Panc1 (cell line): ENCODE results near the gene PEX5L. TPM values are rescaled to one million over a fixed set of nuclear protein-coding genes. Genes with fewer than 3 reads are reported as not detected.

Experiments
- ATAC-seq: fragments of 200-7000 bp; cut with Tn5 transposase; 2 replicates; pipeline ENCODE4 v1.9.1; 2020; ENCODE audit warnings: mild to moderate bottlenecking, moderate library complexity
- BruUV-seq: library from RNA; stranded (reverse); fragments of 400-500 nt; replicated peaks from 2 replicates; lab custom pipeline; 2021; lab: Mats Ljungman, UMichigan
- CTCF ChIA-PET: fragments of 300-600 bp; sonication (Branson Sonifier 250); formaldehyde crosslinking; loops from one replicate; lab custom pipeline; 2022; ENCODE audit warnings: antibody characterized with exemption; lab: Charles Lee
- POLR2A ChIA-PET: fragments of 300-600 bp; sonication (Branson Sonifier 250); formaldehyde crosslinking; loops from one replicate; lab custom pipeline; 2022; ENCODE audit warnings: antibody characterized with exemption; lab: Charles Lee
- DNase-seq: peaks from one replicate; pipeline ENCODE4 v3.0.0-alpha.2; 2010; ENCODE audit warnings: low read depth, low spot score
- H3K27ac ChIP-seq: 2 replicates; pipeline ENCODE4 v1.5.1; 2011; ENCODE audit warnings: mild to moderate bottlenecking, low read length, inconsistent platforms
- H3K27me3 ChIP-seq: fragments of 200-500 bp; sonication (Bioruptor generic); 2 replicates; pipeline ENCODE4 v1.6.0; 2014; ENCODE audit warnings: low read length, inconsistent platforms; ENCODE audit not compliant: control insufficient read depth, insufficient read depth
- H3K36me3 ChIP-seq: fragments of 200-500 bp; sonication (Bioruptor generic); 2 replicates; pipeline ENCODE4 v1.5.1; 2014; ENCODE audit warnings: inconsistent platforms, mild to moderate bottlenecking, low read length, moderate library complexity; ENCODE audit not compliant: control insufficient read depth, insufficient read depth
- H3K4me1 ChIP-seq: 2 replicates; pipeline ENCODE4 v1.5.1; 2011; ENCODE audit warnings: inconsistent platforms, mild to moderate bottlenecking, low read length, moderate library complexity; ENCODE audit not compliant: control insufficient read depth, insufficient read depth
- H3K4me3 ChIP-seq, 2 experiments: 2 replicates each; pipeline ENCODE4 v1.5.1; 2011 to 2012; ENCODE audit warnings: low read depth in 2 of 2, low read length in 2 of 2, mild to moderate bottlenecking in 2 of 2, inconsistent platforms in 1 of 2, moderate library complexity in 1 of 2
- H3K9me3 ChIP-seq: fragments of 200-500 bp; sonication (Bioruptor generic); 2 replicates; pipeline ENCODE4 v1.5.1; 2014; ENCODE audit warnings: low read depth, mild to moderate bottlenecking, inconsistent platforms, low read length, moderate library complexity; ENCODE audit not compliant: control insufficient read depth, insufficient read depth
- CTCF ChIP-seq: fragments of 450-650 bp; IDR thresholded peaks from 2 replicates; pipeline ENCODE4 v1.5.1; 2017; ENCODE audit warnings: mild to moderate bottlenecking
- REST ChIP-seq, 2 experiments: IDR thresholded peaks; 2 replicates each; pipeline ENCODE4 v1.6.1; 2011 to 2012; ENCODE audit warnings: low read depth in 2 of 2, control low read depth in 1 of 2, low read length in 1 of 2, mild to moderate bottlenecking in 1 of 2, moderate library complexity in 1 of 2; ENCODE audit not compliant: insufficient read depth in 1 of 2
- SIN3A ChIP-seq: IDR thresholded peaks from 2 replicates; pipeline ENCODE4 v1.6.1; 2012; ENCODE audit warnings: low read depth, mild to moderate bottlenecking, low read length, moderate library complexity, borderline replicate concordance; ENCODE audit not compliant: insufficient read depth
- in situ Hi-C: cut with HindIII; loops from 2 replicates; pipeline ENCODE4 v1.10.0; 2016; ENCODE audit warnings: low sequenced_read_pairs, low pct_unique_long_range_greater_than_20kb
- intact Hi-C: fragments of 100-400 bp; cut with micrococcal nuclease; formaldehyde crosslinking; loops from one replicate; pipeline ENCODE4 v1.10.0; 2022; ENCODE audit not compliant: unreplicated experiment
- total RNA-seq: library from RNA; stranded (reverse); gene quantifications from one replicate; pipeline ENCODE4 v1.2.1, GENCODE V29; 2021; ENCODE audit not compliant: unreplicated experiment

PEX5L gene
- total RNA-seq, 1 experiment from 2014 or later: 0.23 TPM

- POLR2A ChIA-PET: no interaction called here
- intact Hi-C loops (no loop called here), in situ Hi-C loops (no loop called here)
- H3K4me1 ChIP-seq: no peaks in the 10 kb centered on the region
- H3K36me3 ChIP-seq: no peaks in the 10 kb centered on the region
- CTCF ChIA-PET: no interaction called here
- ATAC-seq: no peak
- no TSS peak for BruUV-seq
- H3K27me3 ChIP-seq: no peaks in the 10 kb centered on the region
- H3K4me3 ChIP-seq: no peak overlapping the region
- TF ChIP-seq SIN3A (no peak), CTCF (no peak)
- no peaks in the 10 kb centered on the region for H3K9me3 ChIP-seq
- no peak overlapping the region for H3K27ac ChIP-seq
- no peak for DNase-seq
Observed at GRCh38 chr3:179955286-179955685, 81.5 kb downstream of the PEX5L start.

GRCh38 chr3:179953993-179954870, 82.5 kb downstream of the PEX5L start:
- BruUV-seq: no TSS peak
- CTCF ChIA-PET: no interaction called here
- in situ Hi-C loops (no loop called here), intact Hi-C loops (no loop called here)
- Histone ChIP-seq H3K4me1 (no peaks in the 10 kb centered on the region), H3K9me3 (no peaks in the 10 kb centered on the region), H3K27me3 (no peaks in the 10 kb centered on the region), H3K4me3 (no peak overlapping the region), H3K27ac (no peak overlapping the region), H3K36me3 (no peaks in the 10 kb centered on the region)
- no peak for ATAC-seq
- DNase-seq: no peak
- TF ChIP-seq SIN3A (no peak), REST (IDR thresholded peaks at IDR 0.05; ENCODE audit: insufficient read depth in 1 of 2, low read depth in 2 of 2, low read length in 1 of 2) (no peak)
- POLR2A ChIA-PET: no interaction called here

GRCh38 chr3:179950840-179951239, 85.9 kb downstream of the PEX5L start:
- ATAC-seq (no peak), DNase-seq (no peak)
- Histone ChIP-seq H3K4me1 (no peaks in the 10 kb centered on the region), H3K27ac (no peak overlapping the region), H3K27me3 (0 out of 2 replicates have a peak, but pooled peaks cover 3% of the 10 kb centered on the region), H3K36me3 (no peaks in the 10 kb centered on the region), H3K9me3 (no peaks in the 10 kb centered on the region), H3K4me3 (no peak overlapping the region)
- TF ChIP-seq REST (IDR thresholded peaks at IDR 0.05; ENCODE audit: insufficient read depth in 1 of 2, low read depth in 2 of 2, low read length in 1 of 2): no peak
- no TSS peak for BruUV-seq
- intact Hi-C loops (no loop called here), in situ Hi-C loops (no loop called here)
- ChIA-PET CTCF (no interaction called here), POLR2A (no interaction called here)
